ENCODE measurements around the gene PCBP3.

The PCBP3 gene

GRCh38 chr21:45887120-45887611 lies 243.6 kb downstream of the PCBP3 start:
- Histone ChIP-seq H3K79me2 (ENCODE audit: low read length) (no peaks in the 10 kb centered on the region), H2AFZ (ENCODE audit: low read length) (no peak overlapping the region), H3K9me2 (replicated peaks; ENCODE audit: insufficient read depth, low read length) (no peaks in the 10 kb centered on the region), H3K27ac (ENCODE audit: low read length) (no peak overlapping the region), H3K9me3 (replicated peaks; ENCODE audit: insufficient read depth, low read length) (no peaks in the 10 kb centered on the region), H3K9ac (ENCODE audit: low read length) (no peak overlapping the region), H3K36me3 (replicated peaks; ENCODE audit: insufficient read depth, low read length) (no peaks in the 10 kb centered on the region), H3K27me3 (replicated peaks; ENCODE audit: insufficient read depth, low read length) (peaks cover 40% of the 10 kb centered on the region), H3K4me2 (ENCODE audit: low read depth, low read length) (no peak overlapping the region), H3K4me3 (ENCODE audit: low read length) (no peak overlapping the region), H3F3A (ENCODE audit: insufficient read depth, low read length) (no peaks in the 10 kb centered on the region), H4K20me1 (ENCODE audit: insufficient read depth, low read length) (no peaks in the 10 kb centered on the region), H3K4me1 (ENCODE audit: low read length) (no peaks in the 10 kb centered on the region)
- TF ChIP-seq EZH2phosphoT487 (IDR thresholded peaks at IDR 0.05; ENCODE audit: low read length) (no peak), EZH2 (optimal IDR thresholded peaks at IDR 0.05; ENCODE audit: low read depth, low read length) (no peak), CTCF (IDR thresholded peaks at IDR 0.05; ENCODE audit: low read length) (no peak)
- no peak for DNase-seq

GRCh38 chr21:45887788-45888187 lies 244.3 kb downstream of the PCBP3 start:
- Histone ChIP-seq H3K4me2 (ENCODE audit: low read depth, low read length) (no peak overlapping the region), H3K36me3 (replicated peaks; ENCODE audit: insufficient read depth, low read length) (no peaks in the 10 kb centered on the region), H3K4me3 (ENCODE audit: low read length) (no peak overlapping the region), H4K20me1 (ENCODE audit: insufficient read depth, low read length) (no peaks in the 10 kb centered on the region), H3K9ac (ENCODE audit: low read length) (no peak overlapping the region), H3K27me3 (replicated peaks; ENCODE audit: insufficient read depth, low read length) (peaks cover 34% of the 10 kb centered on the region), H3K79me2 (ENCODE audit: low read length) (no peaks in the 10 kb centered on the region), H3K27ac (ENCODE audit: low read length) (no peak overlapping the region), H3K9me3 (replicated peaks; ENCODE audit: insufficient read depth, low read length) (no peaks in the 10 kb centered on the region), H2AFZ (ENCODE audit: low read length) (no peak overlapping the region), H3F3A (ENCODE audit: insufficient read depth, low read length) (no peaks in the 10 kb centered on the region), H3K9me2 (replicated peaks; ENCODE audit: insufficient read depth, low read length) (no peaks in the 10 kb centered on the region), H3K4me1 (ENCODE audit: low read length) (no peaks in the 10 kb centered on the region)
- TF ChIP-seq EZH2phosphoT487 (IDR thresholded peaks at IDR 0.05; ENCODE audit: low read length) (no peak), EZH2 (optimal IDR thresholded peaks at IDR 0.05; ENCODE audit: low read depth, low read length) (no peak), CTCF (IDR thresholded peaks at IDR 0.05; ENCODE audit: low read length) (no peak)
- DNase-seq: no peak

DNA sequence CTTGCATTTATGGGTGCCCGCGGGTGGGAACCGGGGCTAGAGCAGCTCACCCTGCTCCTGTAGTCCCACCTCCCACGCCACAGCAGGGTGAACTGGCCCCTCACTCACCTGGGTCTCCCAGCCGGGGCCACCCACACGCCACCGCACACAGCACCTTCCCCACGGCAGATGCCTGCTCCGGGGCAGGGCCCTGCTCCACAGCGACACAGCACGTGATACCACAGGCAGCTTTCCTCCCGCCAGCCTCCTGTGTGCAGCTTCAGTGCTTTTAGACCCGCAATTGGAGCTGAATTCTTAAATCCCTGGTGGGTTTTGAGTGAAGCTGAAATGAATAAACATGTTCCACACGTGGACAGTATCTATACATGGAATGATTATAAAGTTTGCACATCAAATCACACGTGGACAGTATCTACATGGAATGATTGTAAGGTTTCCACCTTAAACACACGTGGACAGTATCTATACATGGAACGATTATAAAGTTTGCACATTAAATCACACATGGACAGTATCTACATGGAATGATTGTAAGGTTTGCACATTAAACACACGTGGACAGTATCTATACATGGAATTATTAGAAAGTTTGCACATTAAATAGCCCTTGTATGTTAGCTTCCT lies 245.0 kb downstream of the PCBP3 start:
- Histone ChIP-seq H3K9me2 (replicated peaks; ENCODE audit: insufficient read depth, low read length) (no peaks in the 10 kb centered on the region), H3K4me2 (ENCODE audit: low read depth, low read length) (no peak overlapping the region), H3F3A (ENCODE audit: insufficient read depth, low read length) (no peaks in the 10 kb centered on the region), H3K4me1 (ENCODE audit: low read length) (no peaks in the 10 kb centered on the region), H4K20me1 (ENCODE audit: insufficient read depth, low read length) (no peaks in the 10 kb centered on the region), H3K9me3 (replicated peaks; ENCODE audit: insufficient read depth, low read length) (no peaks in the 10 kb centered on the region), H3K27me3 (replicated peaks; ENCODE audit: insufficient read depth, low read length) (peaks cover 28% of the 10 kb centered on the region), H3K36me3 (replicated peaks; ENCODE audit: insufficient read depth, low read length) (no peaks in the 10 kb centered on the region), H3K9ac (ENCODE audit: low read length) (no peak overlapping the region), H3K79me2 (ENCODE audit: low read length) (no peaks in the 10 kb centered on the region), H3K4me3 (ENCODE audit: low read length) (no peak overlapping the region), H3K27ac (ENCODE audit: low read length) (no peak overlapping the region), H2AFZ (ENCODE audit: low read length) (no peak overlapping the region)
- no peak for DNase-seq
- TF ChIP-seq EZH2phosphoT487 (IDR thresholded peaks at IDR 0.05; ENCODE audit: low read length): no peak
- no peak for TF ChIP-seq EZH2 (optimal IDR thresholded peaks at IDR 0.05; ENCODE audit: low read depth, low read length)
- TF ChIP-seq CTCF (IDR thresholded peaks at IDR 0.05; ENCODE audit: low read length): no peak

Data from MM.1S (cell line).